Measurements from ENCODE around the gene CSNK2B.

GRCh38 chr6:31713465-31713864 lies 47.6 kb downstream of the CSNK2B start:
- TF ChIP-seq FOXM1 (IDR thresholded peaks at IDR 0.05; ENCODE audit: borderline replicate concordance) (no peak), SP1 (IDR thresholded peaks at IDR 0.05) (no peak), BHLHE40 (IDR thresholded peaks at IDR 0.05; ENCODE audit: borderline replicate concordance) (no peak), FOXK2 (IDR thresholded peaks at IDR 0.05) (no peak), ZNF384 (IDR thresholded peaks at IDR 0.05) (no peak), PKNOX1 (IDR thresholded peaks at IDR 0.05) (no peak), NFRKB (IDR thresholded peaks at IDR 0.05) (no peak), FOXA1 (IDR thresholded peaks at IDR 0.05) (no peak), TARDBP (IDR thresholded peaks at IDR 0.05) (no peak), LEF1 (IDR thresholded peaks at IDR 0.05; ENCODE audit: borderline replicate concordance) (no peak), L3MBTL2 (conservative IDR thresholded peaks at IDR 0.05) (no peak)
